ENCODE measurements around the gene RAB20.

Gene RAB20

DNA sequence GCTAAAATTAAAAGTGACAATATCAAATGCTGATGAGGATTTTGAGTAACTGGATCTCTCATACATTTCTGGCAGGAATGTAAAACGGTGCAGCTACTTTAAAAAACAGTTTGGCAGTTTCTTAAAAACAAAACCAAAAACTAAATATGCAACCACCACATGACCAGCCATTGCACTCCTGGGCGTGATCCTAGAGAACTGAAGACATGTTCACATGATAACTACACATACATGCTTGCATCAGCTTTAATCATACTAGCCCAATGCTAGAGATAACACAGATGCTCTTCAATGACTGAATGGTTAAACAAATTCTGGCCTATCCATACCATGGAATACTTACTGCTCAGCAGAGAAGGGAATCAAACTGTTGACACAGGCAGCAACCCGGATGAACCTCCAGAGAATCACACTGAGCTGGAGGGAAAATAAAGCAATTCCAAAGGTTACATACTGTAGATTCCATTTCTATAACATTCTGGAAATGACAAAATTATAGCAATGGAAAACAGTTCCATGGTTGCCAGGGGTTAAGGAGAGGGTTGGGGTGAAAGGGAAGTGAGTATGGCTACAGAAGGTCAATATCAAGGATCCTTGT is 28.4 kb upstream of the RAB20 start:
- TF ChIP-seq JUND (IDR thresholded peaks at IDR 0.05; ENCODE audit: low read depth), result no peak
- in situ Hi-C loops (cut with HindIII; ENCODE audit: low pct_unique_long_range_greater_than_20kb, low sequenced_read_pairs), result no loop called here
- DNase-seq (ENCODE audit: low read depth in 1 of 2, low spot score in 1 of 2), result no peak

- no peak for TF ChIP-seq JUND (IDR thresholded peaks at IDR 0.05; ENCODE audit: low read depth)
- DNase-seq (ENCODE audit: low read depth in 1 of 2, low spot score in 1 of 2), result no peak
- in situ Hi-C loops (cut with HindIII; ENCODE audit: low pct_unique_long_range_greater_than_20kb, low sequenced_read_pairs), result no loop called here
Measured at GRCh38 chr13:110583178-110583865, 21.8 kb upstream of the RAB20 start.

DNA sequence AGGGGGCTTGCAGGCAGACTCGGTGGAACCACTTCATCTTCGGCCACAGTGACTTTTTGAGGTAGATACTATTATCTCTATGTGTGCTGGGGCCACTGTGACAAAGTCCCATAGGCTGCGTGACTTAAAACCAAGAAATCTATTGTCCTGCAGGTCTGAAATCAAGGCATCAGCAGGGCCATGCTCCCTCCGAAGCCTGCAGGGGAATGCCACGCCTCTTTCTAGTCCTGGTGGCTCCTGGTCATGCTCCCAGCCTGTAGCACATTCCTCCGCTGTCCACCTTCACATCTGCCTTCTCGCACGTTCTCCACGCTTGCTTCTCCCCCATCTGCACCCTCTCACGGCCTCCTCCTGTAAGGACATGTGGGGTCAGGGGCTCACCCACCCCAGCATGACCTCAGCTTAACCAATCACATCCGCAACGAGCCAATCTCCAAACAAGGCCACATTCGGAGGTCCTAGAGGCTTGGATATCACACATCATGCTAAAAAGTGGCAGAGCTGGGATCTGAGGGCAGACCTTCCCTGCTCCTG is 21.0 kb upstream of the RAB20 start:
- in situ Hi-C loops (cut with HindIII; ENCODE audit: low pct_unique_long_range_greater_than_20kb, low sequenced_read_pairs), result no loop called here
- no peak for DNase-seq (ENCODE audit: low read depth in 1 of 2, low spot score in 1 of 2)
- no peak for TF ChIP-seq JUND (IDR thresholded peaks at IDR 0.05; ENCODE audit: low read depth)

GRCh38 chr13:110581506-110582185 is 20.1 kb upstream of the RAB20 start:
- no peak for TF ChIP-seq JUND (IDR thresholded peaks at IDR 0.05; ENCODE audit: low read depth)
- no peak for DNase-seq (ENCODE audit: low read depth in 1 of 2, low spot score in 1 of 2)
- in situ Hi-C loops (cut with HindIII; ENCODE audit: low pct_unique_long_range_greater_than_20kb, low sequenced_read_pairs), result no loop called here

- DNase-seq (ENCODE audit: low read depth in 1 of 2, low spot score in 1 of 2), result no peak
- no peak for TF ChIP-seq JUND (IDR thresholded peaks at IDR 0.05; ENCODE audit: low read depth)
- in situ Hi-C loops (cut with HindIII; ENCODE audit: low pct_unique_long_range_greater_than_20kb, low sequenced_read_pairs), result no loop called here
Measured at GRCh38 chr13:110580800-110581199, 19.3 kb upstream of the RAB20 start.

- DNase-seq (ENCODE audit: low read depth in 1 of 2, low spot score in 1 of 2), result no peak
- in situ Hi-C loops (cut with HindIII; ENCODE audit: low pct_unique_long_range_greater_than_20kb, low sequenced_read_pairs), result no loop called here
- no peak for TF ChIP-seq JUND (IDR thresholded peaks at IDR 0.05; ENCODE audit: low read depth)
Measured at GRCh38 chr13:110578363-110578762, 16.8 kb upstream of the RAB20 start.

GRCh38 chr13:110576736-110577476 is 15.4 kb upstream of the RAB20 start:
- no peak for DNase-seq (ENCODE audit: low read depth in 1 of 2, low spot score in 1 of 2)
- in situ Hi-C loops (cut with HindIII; ENCODE audit: low pct_unique_long_range_greater_than_20kb, low sequenced_read_pairs), result no loop called here
- TF ChIP-seq JUND (IDR thresholded peaks at IDR 0.05; ENCODE audit: low read depth), result no peak

- DNase-seq (ENCODE audit: low read depth in 1 of 2, low spot score in 1 of 2), result no peak
- in situ Hi-C loops (cut with HindIII; ENCODE audit: low pct_unique_long_range_greater_than_20kb, low sequenced_read_pairs), result no loop called here
- no peak for TF ChIP-seq JUND (IDR thresholded peaks at IDR 0.05; ENCODE audit: low read depth)
Measured at GRCh38 chr13:110576070-110576394, 14.5 kb upstream of the RAB20 start.

GRCh38 chr13:110575322-110576069 is 14.0 kb upstream of the RAB20 start:
- in situ Hi-C loops (cut with HindIII; ENCODE audit: low pct_unique_long_range_greater_than_20kb, low sequenced_read_pairs), result no loop called here
- TF ChIP-seq JUND (IDR thresholded peaks at IDR 0.05; ENCODE audit: low read depth), result no peak
- no peak for DNase-seq (ENCODE audit: low read depth in 1 of 2, low spot score in 1 of 2)

DNA sequence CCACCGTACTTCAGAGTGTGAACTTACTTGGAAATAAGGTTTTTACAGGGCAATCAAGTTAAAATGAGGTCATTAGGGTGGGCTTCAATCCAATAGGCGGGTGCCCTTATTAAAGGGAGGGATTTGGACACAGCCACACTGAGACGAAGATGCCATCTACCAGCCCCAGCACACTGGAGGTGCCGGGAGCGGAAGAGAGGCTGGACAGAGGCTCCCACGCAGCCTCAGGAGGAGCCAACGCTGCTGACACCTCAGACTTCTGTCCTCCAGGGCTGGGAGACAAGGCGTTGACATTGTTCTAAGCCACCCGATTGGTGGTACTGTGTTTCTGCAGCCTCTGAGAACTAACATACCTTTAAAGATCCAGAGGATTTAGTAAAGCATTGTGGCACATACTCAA is 12.6 kb upstream of the RAB20 start:
- in situ Hi-C loops (cut with HindIII; ENCODE audit: low pct_unique_long_range_greater_than_20kb, low sequenced_read_pairs), result no loop called here

DNA sequence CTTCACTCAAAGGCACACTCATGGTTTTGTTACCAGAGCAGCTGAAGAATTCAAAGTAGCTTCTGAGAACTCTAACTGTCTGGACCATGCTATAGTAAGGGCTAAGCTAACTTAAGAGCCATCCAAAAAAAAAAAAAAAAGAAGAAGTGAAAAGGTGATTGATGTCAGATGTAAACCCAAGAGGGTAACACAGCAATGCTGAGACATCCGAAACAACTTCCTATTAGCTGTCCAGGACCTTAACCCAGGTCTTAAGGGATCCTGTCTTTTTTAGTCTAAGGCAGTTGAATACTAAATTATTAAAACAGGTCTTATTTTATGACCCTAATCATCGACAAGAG is 11.2 kb upstream of the RAB20 start:
- in situ Hi-C loops (cut with HindIII; ENCODE audit: low pct_unique_long_range_greater_than_20kb, low sequenced_read_pairs), result no loop called here
- DNase-seq (ENCODE audit: low read depth in 1 of 2, low spot score in 1 of 2), result no peak
- no peak for TF ChIP-seq JUND (IDR thresholded peaks at IDR 0.05; ENCODE audit: low read depth)

More for the DNA sequence above, 12.6 kb upstream of the RAB20 start:
- no peak for DNase-seq (ENCODE audit: low read depth in 1 of 2, low spot score in 1 of 2)
- no peak for TF ChIP-seq JUND (IDR thresholded peaks at IDR 0.05; ENCODE audit: low read depth)

Data from T47D (cell line).